OCI-LY1 (cell line): ENCODE results near the gene UBE2G1.

Experiments
- H2AFZ ChIP-seq: fragments of 200-600 bp; sonication (generic), shearing (Covaris generic); 2 replicates; pipeline ENCODE4 v1.6.0; 2014; ENCODE audit warnings: antibody characterized with exemption, mild to moderate bottlenecking, low read length
- H3F3A ChIP-seq: fragments of 200-600 bp; sonication (generic), shearing (Covaris generic); 2 replicates; pipeline ENCODE4 v1.6.0; 2014; ENCODE audit warnings: mild to moderate bottlenecking, antibody characterized with exemption, low read length, moderate library complexity; ENCODE audit not compliant: insufficient read depth
- H3K27ac ChIP-seq: fragments of 200-600 bp; sonication (generic); 2 replicates; pipeline ENCODE4 v1.5.1; 2014; ENCODE audit warnings: low read length, mixed run types, mild to moderate bottlenecking, low read depth; ENCODE audit not compliant: poor library complexity, severe bottlenecking
- H3K27me3 ChIP-seq: fragments of 200-600 bp; sonication (generic); 2 replicates; pipeline ENCODE4 v1.6.0; 2014; ENCODE audit warnings: antibody characterized with exemption, mild to moderate bottlenecking, low read length, moderate library complexity; ENCODE audit not compliant: insufficient read depth
- H3K36me3 ChIP-seq: fragments of 200-600 bp; sonication (generic); 2 replicates; pipeline ENCODE4 v1.6.1; 2014; ENCODE audit warnings: mild to moderate bottlenecking, antibody characterized with exemption, low read length, moderate library complexity, mixed read lengths; ENCODE audit not compliant: insufficient read depth
- H3K4me1 ChIP-seq: fragments of 200-600 bp; sonication (generic); 2 replicates; pipeline ENCODE4 v1.5.1; 2014; ENCODE audit warnings: mild to moderate bottlenecking, low read length, moderate library complexity; ENCODE audit not compliant: insufficient read depth, severe bottlenecking
- H3K4me2 ChIP-seq: fragments of 200-600 bp; sonication (generic), shearing (Covaris generic); 2 replicates; pipeline ENCODE4 v1.6.1; 2014; ENCODE audit warnings: low read length
- H3K4me3 ChIP-seq: fragments of 200-600 bp; sonication (generic); 2 replicates; pipeline ENCODE4 v1.5.1; 2014; ENCODE audit warnings: low read length, low read depth, mild to moderate bottlenecking, mixed read lengths; ENCODE audit not compliant: poor library complexity, severe bottlenecking
- H3K79me2 ChIP-seq: fragments of 200-600 bp; shearing (Covaris generic); 2 replicates; pipeline ENCODE4 v1.6.1; 2016; ENCODE audit warnings: mixed run types, low read length, mixed read lengths; ENCODE audit not compliant: insufficient read depth
- H3K9ac ChIP-seq: fragments of 200-600 bp; sonication (generic), shearing (Covaris generic); 2 replicates; pipeline ENCODE4 v1.6.1; 2014; ENCODE audit warnings: mild to moderate bottlenecking, low read length, mixed read lengths
- H3K9me2 ChIP-seq: fragments of 200-600 bp; sonication (generic), shearing (Covaris generic); 2 replicates; pipeline ENCODE4 v1.6.1; 2014; ENCODE audit warnings: low read depth, mild to moderate bottlenecking, low read length, mixed read lengths
- H3K9me3 ChIP-seq: fragments of 200-600 bp; shearing (Covaris generic); 2 replicates; pipeline ENCODE4 v1.6.1; 2014; ENCODE audit warnings: low read length, mixed read lengths
- H4K20me1 ChIP-seq: fragments of 200-600 bp; sonication (generic), shearing (Covaris generic); 2 replicates; pipeline ENCODE4 v1.6.0; 2016; ENCODE audit warnings: mild to moderate bottlenecking, low read length; ENCODE audit not compliant: insufficient read depth
- EZH2 ChIP-seq: fragments of 200-600 bp; sonication (generic), shearing (Covaris generic); IDR thresholded peaks from 2 replicates; pipeline ENCODE4 v1.8.0; 2017; ENCODE audit warnings: borderline replicate concordance, mixed run types, mild to moderate bottlenecking, antibody characterized with exemption, low read length, moderate library complexity, mixed read lengths
- TF ChIP-seq, protein P1 (sequence below): fragments of 200-600 bp; sonication (generic), shearing (Covaris generic); IDR thresholded peaks from 2 replicates; pipeline ENCODE4 v1.5.1; 2017; ENCODE audit warnings: mild to moderate bottlenecking, antibody characterized with exemption, low read length, moderate library complexity, mixed read lengths

UBE2G1 gene

DNA sequence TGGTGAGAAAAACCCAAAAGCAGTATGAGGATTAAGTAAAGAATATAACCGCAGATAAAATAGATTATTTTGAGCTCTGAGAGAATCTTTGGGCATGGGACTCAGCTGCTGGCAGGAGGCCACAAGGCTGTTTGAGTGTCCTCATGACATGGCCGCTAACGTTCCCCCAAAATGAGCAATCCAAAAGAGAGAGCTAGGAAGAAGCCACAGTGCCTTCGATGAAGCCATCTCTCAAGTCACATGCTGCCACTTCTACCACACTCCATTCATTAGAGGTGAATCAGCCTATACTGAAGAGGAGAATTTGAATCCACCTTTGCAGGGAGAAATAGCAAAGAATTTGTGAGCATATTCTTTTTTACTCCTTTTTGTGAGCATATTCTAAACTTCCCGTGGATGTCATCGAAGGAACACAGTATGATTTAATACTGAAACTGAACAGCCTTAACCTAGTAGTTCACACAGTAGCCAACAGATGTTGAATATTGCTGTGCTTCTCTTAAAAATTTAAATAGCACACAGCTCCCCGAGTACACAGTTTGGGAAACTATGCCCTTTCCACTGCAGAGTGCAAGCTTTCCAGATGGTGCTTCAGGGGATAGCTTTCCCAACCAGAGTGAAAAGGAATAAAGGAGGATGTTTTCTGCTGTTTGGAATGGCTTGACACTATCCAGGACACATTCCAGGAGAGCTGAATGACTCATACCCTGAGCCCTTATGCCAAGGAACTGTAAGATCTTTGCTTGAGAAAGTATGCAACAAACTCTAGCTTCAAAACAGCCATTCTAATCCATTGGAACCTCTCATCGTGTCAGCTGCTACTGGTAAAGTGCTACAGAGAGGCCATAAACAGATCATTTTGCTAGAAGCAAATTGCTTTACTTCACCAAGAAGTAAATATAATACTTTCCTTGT, 136.6 kb downstream of the UBE2G1 start:
- Histone ChIP-seq H2AFZ (no peak overlapping the region), H3F3A (no peaks in the 10 kb centered on the region), H3K79me2 (no peaks in the 10 kb centered on the region), H3K4me3 (no peak overlapping the region), H3K9me3 (no peaks in the 10 kb centered on the region), H3K27me3 (no peaks in the 10 kb centered on the region), H3K4me2 (no peak overlapping the region), H4K20me1 (no peaks in the 10 kb centered on the region), H3K36me3 (peaks cover 57% of the 10 kb centered on the region), H3K27ac (no peak overlapping the region), H3K9ac (no peak overlapping the region), H3K9me2 (no peaks in the 10 kb centered on the region), H3K4me1 (no peaks in the 10 kb centered on the region)
- TF ChIP-seq, protein P1, sequence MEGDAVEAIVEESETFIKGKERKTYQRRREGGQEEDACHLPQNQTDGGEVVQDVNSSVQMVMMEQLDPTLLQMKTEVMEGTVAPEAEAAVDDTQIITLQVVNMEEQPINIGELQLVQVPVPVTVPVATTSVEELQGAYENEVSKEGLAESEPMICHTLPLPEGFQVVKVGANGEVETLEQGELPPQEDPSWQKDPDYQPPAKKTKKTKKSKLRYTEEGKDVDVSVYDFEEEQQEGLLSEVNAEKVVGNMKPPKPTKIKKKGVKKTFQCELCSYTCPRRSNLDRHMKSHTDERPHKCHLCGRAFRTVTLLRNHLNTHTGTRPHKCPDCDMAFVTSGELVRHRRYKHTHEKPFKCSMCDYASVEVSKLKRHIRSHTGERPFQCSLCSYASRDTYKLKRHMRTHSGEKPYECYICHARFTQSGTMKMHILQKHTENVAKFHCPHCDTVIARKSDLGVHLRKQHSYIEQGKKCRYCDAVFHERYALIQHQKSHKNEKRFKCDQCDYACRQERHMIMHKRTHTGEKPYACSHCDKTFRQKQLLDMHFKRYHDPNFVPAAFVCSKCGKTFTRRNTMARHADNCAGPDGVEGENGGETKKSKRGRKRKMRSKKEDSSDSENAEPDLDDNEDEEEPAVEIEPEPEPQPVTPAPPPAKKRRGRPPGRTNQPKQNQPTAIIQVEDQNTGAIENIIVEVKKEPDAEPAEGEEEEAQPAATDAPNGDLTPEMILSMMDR, result no peak
- no peak for TF ChIP-seq EZH2

DNA sequence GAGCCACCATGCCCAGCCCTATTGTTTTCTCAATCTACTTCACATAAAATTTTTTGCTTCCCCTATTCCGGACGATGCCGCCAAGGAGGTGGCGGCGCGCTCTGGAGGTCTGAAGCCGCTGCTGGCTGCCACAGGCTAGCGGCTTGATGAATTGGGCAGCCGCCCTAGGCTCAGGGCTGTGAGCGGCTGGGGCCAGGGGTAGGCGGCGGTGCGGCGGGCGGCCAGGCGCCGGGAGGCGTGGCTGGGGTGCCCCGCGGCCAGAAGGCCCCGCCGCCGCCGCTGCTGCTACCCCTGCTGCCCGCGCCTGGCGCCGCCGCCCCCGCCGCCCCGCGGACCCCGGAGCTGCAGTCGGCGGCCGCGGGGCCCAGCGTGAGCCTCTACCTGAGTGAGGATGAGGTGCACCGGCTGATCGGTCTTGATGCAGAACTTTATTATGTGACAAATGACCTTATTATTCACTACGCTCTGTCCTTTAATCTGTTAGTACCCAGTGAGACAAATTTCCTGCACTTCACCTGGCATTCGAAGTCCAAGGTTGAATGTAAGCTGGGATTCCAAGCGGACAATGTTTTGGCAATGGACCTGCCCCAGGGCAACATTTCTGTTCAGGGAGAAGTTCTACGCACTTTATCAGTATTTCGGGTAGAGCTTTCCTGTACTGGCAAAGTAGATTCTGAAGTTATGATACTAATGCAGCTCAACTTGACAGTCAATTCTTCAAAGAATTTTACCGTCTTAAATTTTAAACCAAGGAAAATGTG, 144.4 kb downstream of the UBE2G1 start:
- no peaks in the 10 kb centered on the region for H3F3A ChIP-seq
- H3K9me3 ChIP-seq, result no peaks in the 10 kb centered on the region

DNA sequence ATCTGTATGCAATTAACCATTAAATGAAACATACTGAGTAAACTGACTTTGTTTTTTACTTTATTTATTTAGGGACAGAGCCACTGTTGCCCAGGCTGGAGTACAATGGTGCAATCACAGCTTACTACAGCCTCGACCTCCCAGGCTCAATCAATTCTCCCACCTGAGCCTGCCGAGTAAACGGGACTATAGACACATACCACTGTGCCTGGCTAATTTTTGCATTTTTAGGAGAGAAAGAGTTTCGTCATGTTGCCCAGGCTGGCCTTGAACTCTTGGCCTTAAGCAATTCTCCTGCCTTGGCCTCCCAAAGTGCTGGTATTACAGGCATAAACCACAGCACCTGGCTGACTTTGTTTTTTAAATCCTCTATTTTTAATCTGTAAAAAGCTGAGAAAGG, 145.3 kb downstream of the UBE2G1 start:
- Histone ChIP-seq H3K9me2 (no peaks in the 10 kb centered on the region), H3K4me3 (no peak overlapping the region), H3K9ac (no peak overlapping the region), H3K36me3 (peaks cover 29% of the 10 kb centered on the region), H3F3A (no peaks in the 10 kb centered on the region), H3K27me3 (no peaks in the 10 kb centered on the region), H3K4me1 (peaks cover 1% of the 10 kb centered on the region), H4K20me1 (no peaks in the 10 kb centered on the region), H2AFZ (no peak overlapping the region), H3K4me2 (no peak overlapping the region), H3K9me3 (no peaks in the 10 kb centered on the region), H3K79me2 (no peaks in the 10 kb centered on the region), H3K27ac (no peak overlapping the region)
- no peak for TF ChIP-seq EZH2
- TF ChIP-seq, protein P1, result no peak

More for the DNA sequence above, 144.4 kb downstream of the UBE2G1 start:
- peaks cover 26% of the 10 kb centered on the region for H3K36me3 ChIP-seq
- H3K27me3 ChIP-seq, result no peaks in the 10 kb centered on the region
- no peak overlapping the region for H3K27ac ChIP-seq
- H3K4me2 ChIP-seq, result no peak overlapping the region
- H3K9me2 ChIP-seq, result no peaks in the 10 kb centered on the region
- no peak overlapping the region for H2AFZ ChIP-seq
- H3K4me1 ChIP-seq, result no peaks in the 10 kb centered on the region
- H4K20me1 ChIP-seq, result no peaks in the 10 kb centered on the region
- no peaks in the 10 kb centered on the region for H3K79me2 ChIP-seq
- no peak overlapping the region for H3K9ac ChIP-seq
- H3K4me3 ChIP-seq, result no peak overlapping the region
- TF ChIP-seq, protein P1, result no peak
- TF ChIP-seq EZH2, result no peak
